Mesothelial cell of epicardium (in vitro differentiated cells): ENCODE measurements around the gene STX1A. TPM values are rescaled to one million over a fixed set of nuclear protein-coding genes. Genes with fewer than 3 reads are reported as not detected.

Experiments
- DNase-seq, 2 experiments: peaks; one replicate each; pipeline ENCODE4 v3.0.0; 2021; ENCODE audit warnings: low spot score in 2 of 2; ENCODE audit not compliant: unreplicated experiment in 2 of 2
- H3K27ac Mint-ChIP-seq: 2 replicates; pipeline ENCODE4 v1.8.0; 2021; ENCODE audit warnings: mixed read lengths
- H3K27me3 Mint-ChIP-seq: 2 replicates; pipeline ENCODE4 v1.8.0; 2021; ENCODE audit warnings: low read depth, mixed read lengths
- H3K36me3 Mint-ChIP-seq: 2 replicates; pipeline ENCODE4 v1.8.0; 2021; ENCODE audit warnings: mixed read lengths
- H3K4me1 Mint-ChIP-seq: 2 replicates; pipeline ENCODE4 v1.8.0; 2021; ENCODE audit warnings: mixed read lengths
- H3K4me3 Mint-ChIP-seq: 2 replicates; pipeline ENCODE4 v1.8.0; 2021; ENCODE audit warnings: mild to moderate bottlenecking, moderate library complexity, mixed read lengths
- H3K9me3 Mint-ChIP-seq: 2 replicates; pipeline ENCODE4 v1.8.0; 2021; ENCODE audit warnings: mixed read lengths
- total RNA-seq: library from RNA; stranded (reverse); gene quantifications from 3 replicates; pipeline ENCODE4 v1.2.1, GENCODE V29; 2021
- TF ChIP-seq, protein P1 (sequence below): fragments of 200-600 bp; sonication (generic); IDR thresholded peaks from one replicate; pipeline ENCODE4 v1.5.0; 2021; ENCODE audit warnings: antibody characterized with exemption; ENCODE audit not compliant: unreplicated experiment

Gene STX1A
- total RNA-seq, 1 donor from 2014 or later, result 15.5 TPM

DNA sequence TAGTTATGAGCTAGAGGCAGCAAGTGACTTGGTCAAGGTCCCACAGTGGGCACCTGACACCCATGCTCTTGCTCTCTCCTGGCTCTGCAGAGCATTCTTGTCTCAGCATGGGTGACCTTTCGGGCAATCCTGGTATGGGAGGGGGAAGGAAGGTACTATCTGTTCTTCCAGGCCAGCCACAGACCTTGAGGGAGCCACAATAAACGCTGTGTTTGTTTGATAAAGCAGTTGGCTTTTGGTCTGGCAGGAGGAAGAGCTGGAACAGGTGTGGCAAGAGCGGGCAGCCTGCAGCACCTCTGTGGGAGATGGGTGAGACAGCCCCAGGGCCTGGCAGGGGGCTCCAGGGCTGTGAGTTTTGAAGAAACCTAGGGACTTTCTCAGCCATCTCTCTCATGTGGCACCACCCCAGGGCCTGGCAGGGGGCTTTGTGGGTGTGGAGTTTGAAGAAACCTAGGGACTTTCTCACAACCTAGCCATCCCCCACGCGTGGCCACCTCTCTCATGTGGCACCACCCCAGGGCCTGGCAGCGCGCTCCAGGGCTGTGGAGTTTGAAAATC lies 39.2 kb upstream of the STX1A start:
- peaks cover 1% of the 10 kb centered on the region for H3K27me3 Mint-ChIP-seq
- TF ChIP-seq, protein P1, sequence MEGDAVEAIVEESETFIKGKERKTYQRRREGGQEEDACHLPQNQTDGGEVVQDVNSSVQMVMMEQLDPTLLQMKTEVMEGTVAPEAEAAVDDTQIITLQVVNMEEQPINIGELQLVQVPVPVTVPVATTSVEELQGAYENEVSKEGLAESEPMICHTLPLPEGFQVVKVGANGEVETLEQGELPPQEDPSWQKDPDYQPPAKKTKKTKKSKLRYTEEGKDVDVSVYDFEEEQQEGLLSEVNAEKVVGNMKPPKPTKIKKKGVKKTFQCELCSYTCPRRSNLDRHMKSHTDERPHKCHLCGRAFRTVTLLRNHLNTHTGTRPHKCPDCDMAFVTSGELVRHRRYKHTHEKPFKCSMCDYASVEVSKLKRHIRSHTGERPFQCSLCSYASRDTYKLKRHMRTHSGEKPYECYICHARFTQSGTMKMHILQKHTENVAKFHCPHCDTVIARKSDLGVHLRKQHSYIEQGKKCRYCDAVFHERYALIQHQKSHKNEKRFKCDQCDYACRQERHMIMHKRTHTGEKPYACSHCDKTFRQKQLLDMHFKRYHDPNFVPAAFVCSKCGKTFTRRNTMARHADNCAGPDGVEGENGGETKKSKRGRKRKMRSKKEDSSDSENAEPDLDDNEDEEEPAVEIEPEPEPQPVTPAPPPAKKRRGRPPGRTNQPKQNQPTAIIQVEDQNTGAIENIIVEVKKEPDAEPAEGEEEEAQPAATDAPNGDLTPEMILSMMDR, result no peak

DNA sequence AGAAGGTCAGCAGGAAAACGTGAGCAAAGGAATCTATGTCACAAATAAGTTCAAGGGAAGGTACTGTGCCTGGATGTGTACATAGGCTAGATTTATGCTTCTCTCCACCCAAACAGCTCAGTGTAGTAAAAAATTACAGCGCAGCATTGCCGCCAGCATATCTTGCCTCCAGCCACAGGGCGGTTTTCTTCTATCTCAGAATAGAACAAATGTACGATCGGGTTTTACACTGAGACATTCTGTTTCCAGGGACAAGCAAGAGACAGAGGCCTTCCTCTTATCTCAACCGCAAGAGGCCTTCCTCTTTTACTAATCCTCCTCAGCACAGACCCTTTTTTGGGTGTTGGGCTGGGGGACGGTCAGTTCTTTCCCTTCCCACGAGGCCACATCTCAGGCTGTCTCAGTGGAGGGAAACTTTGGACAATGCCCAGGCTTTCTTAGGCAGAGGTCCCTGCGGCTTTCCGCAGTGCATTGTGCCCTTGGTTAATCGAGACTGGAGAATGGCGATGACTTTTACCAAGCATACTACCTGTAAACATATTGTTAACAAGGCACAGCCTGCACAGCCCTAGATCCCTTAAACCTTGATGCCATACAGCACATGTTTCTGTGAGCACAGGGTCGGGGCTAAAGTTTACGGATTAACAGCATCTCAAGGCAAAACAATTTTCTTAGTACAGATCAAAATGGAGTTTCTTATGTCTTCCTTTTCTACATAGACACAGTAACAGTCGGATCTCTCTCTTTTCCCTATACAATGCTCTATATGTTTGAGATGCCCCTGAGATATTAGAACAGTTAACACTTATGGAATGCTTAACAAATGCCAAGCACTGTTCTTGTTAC lies 30.7 kb upstream of the STX1A start:
- DNase-seq, result no peak
- peaks cover 18% of the 10 kb centered on the region for H3K4me1 Mint-ChIP-seq
- peaks cover 7% of the 10 kb centered on the region for H3K9me3 Mint-ChIP-seq
- H3K36me3 Mint-ChIP-seq, result peaks cover 1% of the 10 kb centered on the region
- H3K27ac Mint-ChIP-seq, result peak overlapping the region; percentile 26
- H3K4me3 Mint-ChIP-seq, result no peak overlapping the region
- TF ChIP-seq, protein P1, result no peak
- no peaks in the 10 kb centered on the region for H3K27me3 Mint-ChIP-seq

More for the DNA sequence above, 39.2 kb upstream of the STX1A start:
- H3K4me3 Mint-ChIP-seq, result no peak overlapping the region
- no peak overlapping the region for H3K27ac Mint-ChIP-seq
- H3K4me1 Mint-ChIP-seq, result no peaks in the 10 kb centered on the region
- H3K9me3 Mint-ChIP-seq, result no peaks in the 10 kb centered on the region
- H3K36me3 Mint-ChIP-seq, result no peaks in the 10 kb centered on the region
- no peak for DNase-seq

DNA sequence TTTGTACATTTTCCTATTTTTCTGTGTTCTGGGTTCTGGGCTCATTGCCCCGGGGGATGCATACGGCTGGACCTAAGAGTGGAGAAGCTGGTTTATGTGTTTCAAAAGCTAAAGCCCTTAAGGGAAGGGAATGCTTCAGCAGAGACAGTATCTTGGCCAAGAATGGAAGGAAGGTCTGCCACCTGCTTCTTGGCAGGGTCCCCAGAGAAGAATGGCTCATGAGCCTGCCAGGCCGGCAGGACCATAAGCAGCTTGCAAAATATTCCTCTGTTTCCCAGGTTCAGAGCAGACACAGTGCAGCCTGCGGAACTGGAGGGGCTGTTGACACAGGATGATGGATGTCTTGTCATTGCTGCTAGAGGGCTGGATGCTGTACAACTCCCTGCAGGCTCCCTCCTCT lies 26.9 kb upstream of the STX1A start:
- peak overlapping the region; percentile 87 for H3K27ac Mint-ChIP-seq
- no peaks in the 10 kb centered on the region for H3K36me3 Mint-ChIP-seq

DNA sequence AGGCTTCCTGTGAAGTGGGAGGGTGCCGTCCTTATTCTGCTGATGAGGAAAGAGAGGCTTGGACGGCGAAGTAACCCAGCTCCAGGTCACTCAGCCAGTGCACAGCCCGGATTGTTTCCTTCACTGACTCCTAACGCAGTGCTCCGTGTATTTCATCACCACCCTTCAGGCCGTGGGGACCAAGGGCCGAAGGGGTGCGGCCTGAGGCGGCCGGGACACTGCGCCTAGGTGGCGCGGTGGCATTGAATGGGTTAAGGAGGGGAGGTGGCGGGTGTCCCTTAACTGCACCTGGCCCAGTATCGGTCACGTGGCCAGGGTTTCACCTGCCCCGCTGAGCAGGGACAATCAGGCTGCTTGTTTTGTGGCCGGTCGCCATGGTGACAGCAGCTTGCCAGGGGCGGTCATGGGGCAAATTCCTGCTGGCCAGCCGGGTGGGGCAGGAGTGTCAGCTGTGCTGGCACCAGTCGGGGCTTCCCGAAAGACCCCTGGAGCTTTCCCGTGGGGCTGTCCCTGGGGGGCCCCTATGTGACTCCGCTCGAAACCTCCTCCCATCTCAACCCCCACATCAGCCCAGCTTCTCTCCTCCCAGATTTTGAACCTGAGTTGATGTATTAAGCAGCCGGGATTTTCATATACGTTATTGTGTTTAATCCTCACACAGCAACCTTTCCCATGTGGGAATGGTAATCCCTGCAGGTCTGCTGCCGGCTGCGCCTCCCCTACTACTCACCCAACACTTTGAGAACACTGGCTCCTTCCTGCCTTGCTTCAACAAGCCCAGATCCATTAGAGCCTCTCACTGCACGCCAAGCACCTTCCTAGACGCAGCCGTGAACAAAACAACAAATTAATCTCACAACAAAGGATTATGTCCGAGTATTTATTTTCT lies 23.5 kb upstream of the STX1A start:
- Mint-ChIP-seq H3K36me3 (no peaks in the 10 kb centered on the region), H3K4me1 (peaks cover 45% of the 10 kb centered on the region), H3K27ac (peak overlapping the region; percentile 98), H3K9me3 (no peaks in the 10 kb centered on the region), H3K4me3 (peak overlapping the region; percentile 39), H3K27me3 (peaks cover 23% of the 10 kb centered on the region)
- TF ChIP-seq, protein P1, result no peak
- peak; percentile 56 to 77 for DNase-seq

More for the DNA sequence above, 26.9 kb upstream of the STX1A start:
- peaks cover 46% of the 10 kb centered on the region for H3K4me1 Mint-ChIP-seq
- DNase-seq, result no peak
- H3K27me3 Mint-ChIP-seq, result peaks cover 23% of the 10 kb centered on the region
- peaks cover 7% of the 10 kb centered on the region for H3K9me3 Mint-ChIP-seq
- TF ChIP-seq, protein P1, result no peak
- no peak overlapping the region for H3K4me3 Mint-ChIP-seq

DNA sequence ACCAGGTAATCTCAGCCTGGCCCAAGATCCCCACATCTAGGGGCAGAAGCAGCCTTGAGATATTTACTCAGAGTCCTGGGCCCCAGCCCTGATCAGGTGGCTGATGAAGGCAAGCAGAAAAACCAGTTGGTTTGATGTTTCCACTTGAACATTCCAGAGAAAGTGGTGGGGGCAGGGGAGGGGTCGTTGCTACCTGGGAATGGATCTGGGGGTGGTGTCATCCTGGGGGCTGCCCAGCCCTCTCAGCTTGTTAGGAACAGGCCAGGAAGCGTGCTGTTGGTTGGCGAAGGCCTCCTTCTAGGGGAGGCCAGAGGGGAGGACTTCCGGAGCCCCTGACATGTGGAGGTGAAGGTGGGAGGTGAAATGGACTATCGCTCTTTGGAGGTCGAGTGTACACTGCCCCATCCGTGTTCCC lies 22.9 kb upstream of the STX1A start:
- H3K4me1 Mint-ChIP-seq, result peaks cover 45% of the 10 kb centered on the region
- no peaks in the 10 kb centered on the region for H3K9me3 Mint-ChIP-seq
- H3K27ac Mint-ChIP-seq, result peak overlapping the region; percentile 98
- H3K27me3 Mint-ChIP-seq, result peaks cover 23% of the 10 kb centered on the region
- H3K4me3 Mint-ChIP-seq, result peak overlapping the region; percentile 39
- DNase-seq, result peak in 1 of 2 experiments; percentile 57
- no peaks in the 10 kb centered on the region for H3K36me3 Mint-ChIP-seq
- TF ChIP-seq, protein P1, result no peak
